NB4 (cell line): Measurements from ENCODE around the gene KRT80.

Experiments used
- MAX ChIP-seq: IDR thresholded peaks from 2 replicates; pipeline ENCODE4 v1.6.1; 2011; ENCODE audit warnings: low read depth, low read length
- MYC ChIP-seq: IDR thresholded peaks from 2 replicates; pipeline ENCODE4 v1.6.1; 2011; ENCODE audit warnings: low read depth, low read length
- POLR2A ChIP-seq: IDR thresholded peaks from 2 replicates; pipeline ENCODE4 v1.6.1; 2011; ENCODE audit warnings: mild to moderate bottlenecking; ENCODE audit not compliant: insufficient read length; ENCODE audit errors: extremely low read depth
- TF ChIP-seq, protein P1 (sequence below): IDR thresholded peaks from one replicate; pipeline ENCODE4 v1.5.1; 2012; ENCODE audit warnings: low read depth, low read length

DNA sequence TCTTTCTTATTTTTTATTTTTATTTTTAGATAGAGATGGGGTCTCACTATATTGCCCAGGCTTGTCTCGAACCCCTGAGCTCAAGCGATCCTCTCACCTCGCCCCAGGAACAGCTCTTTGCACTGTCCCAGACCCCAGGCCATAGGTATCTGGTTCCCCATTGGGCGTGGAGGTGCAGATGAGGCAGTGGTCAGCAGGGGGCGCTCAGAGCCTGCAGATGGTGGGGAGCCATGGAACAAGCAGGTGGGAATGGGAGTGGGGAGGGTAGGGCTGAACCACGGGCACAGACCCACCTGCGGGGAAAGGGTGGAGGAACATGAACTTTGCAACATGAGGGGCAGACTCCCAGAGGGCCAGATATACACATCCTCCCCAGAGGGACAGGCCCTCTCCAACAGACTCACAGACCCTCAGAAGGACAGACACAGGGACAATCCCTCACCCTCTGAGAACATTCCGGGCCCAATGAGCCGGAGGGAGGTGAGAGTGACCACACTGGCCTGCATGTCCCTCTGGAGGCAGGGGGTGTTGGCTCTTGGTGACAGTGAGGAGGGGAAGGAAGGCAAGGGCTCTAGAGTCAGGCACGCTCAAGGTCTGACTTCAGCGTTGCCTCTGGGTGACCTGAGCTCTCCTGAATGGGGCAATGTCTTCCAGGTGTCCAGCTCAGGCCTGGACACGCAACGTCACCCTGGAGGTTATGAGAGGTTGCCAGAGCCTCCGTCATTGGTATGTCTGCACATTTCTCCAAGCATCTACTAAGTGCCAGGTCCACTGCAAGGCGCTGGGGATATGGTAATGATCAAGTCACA is 34.9 kb downstream of the KRT80 start:
- TF ChIP-seq, protein P1, sequence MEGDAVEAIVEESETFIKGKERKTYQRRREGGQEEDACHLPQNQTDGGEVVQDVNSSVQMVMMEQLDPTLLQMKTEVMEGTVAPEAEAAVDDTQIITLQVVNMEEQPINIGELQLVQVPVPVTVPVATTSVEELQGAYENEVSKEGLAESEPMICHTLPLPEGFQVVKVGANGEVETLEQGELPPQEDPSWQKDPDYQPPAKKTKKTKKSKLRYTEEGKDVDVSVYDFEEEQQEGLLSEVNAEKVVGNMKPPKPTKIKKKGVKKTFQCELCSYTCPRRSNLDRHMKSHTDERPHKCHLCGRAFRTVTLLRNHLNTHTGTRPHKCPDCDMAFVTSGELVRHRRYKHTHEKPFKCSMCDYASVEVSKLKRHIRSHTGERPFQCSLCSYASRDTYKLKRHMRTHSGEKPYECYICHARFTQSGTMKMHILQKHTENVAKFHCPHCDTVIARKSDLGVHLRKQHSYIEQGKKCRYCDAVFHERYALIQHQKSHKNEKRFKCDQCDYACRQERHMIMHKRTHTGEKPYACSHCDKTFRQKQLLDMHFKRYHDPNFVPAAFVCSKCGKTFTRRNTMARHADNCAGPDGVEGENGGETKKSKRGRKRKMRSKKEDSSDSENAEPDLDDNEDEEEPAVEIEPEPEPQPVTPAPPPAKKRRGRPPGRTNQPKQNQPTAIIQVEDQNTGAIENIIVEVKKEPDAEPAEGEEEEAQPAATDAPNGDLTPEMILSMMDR: peak; percentile 96
- no peak for TF ChIP-seq POLR2A
- no peak; the same call in 1 of the 2 replicates for TF ChIP-seq MAX
- no peak for TF ChIP-seq MYC
